SJSA1 (cell line): ENCODE data around the gene LYL1. TPM values are rescaled to one million over a fixed set of nuclear protein-coding genes. Genes with fewer than 3 reads are reported as not detected.

ENCODE experiments used
- DNase-seq, 2 experiments: peaks; one replicate each; pipeline ENCODE4 v3.0.0-alpha.2; 2015 to 2020; ENCODE audit warnings: low spot score in 2 of 2, low read depth in 1 of 2
- H3K27ac ChIP-seq: fragments of 250-450 bp; sonication (Bioruptor Pico); 2 replicates; pipeline ENCODE4 v1.5.1; 2020; ENCODE audit warnings: mild to moderate bottlenecking, moderate library complexity
- H3K27me3 ChIP-seq: fragments of 250-450 bp; sonication (Bioruptor Pico); replicated peaks from 2 replicates; pipeline ENCODE4 v1.5.1; 2020; ENCODE audit warnings: mild to moderate bottlenecking, moderate library complexity
- H3K36me3 ChIP-seq: fragments of 250-450 bp; sonication (Bioruptor Pico); 2 replicates; pipeline ENCODE4 v1.5.1; 2020; ENCODE audit warnings: mild to moderate bottlenecking
- H3K4me1 ChIP-seq: fragments of 250-450 bp; sonication (Bioruptor Pico); replicated peaks from 2 replicates; pipeline ENCODE4 v1.6.1; 2021; ENCODE audit warnings: mild to moderate bottlenecking
- H3K4me3 ChIP-seq: fragments of 250-450 bp; sonication (Bioruptor Pico); 2 replicates; pipeline ENCODE4 v1.5.1; 2020; ENCODE audit warnings: mild to moderate bottlenecking
- H3K9me3 ChIP-seq: fragments of 250-450 bp; sonication (Bioruptor Pico); replicated peaks from 2 replicates; pipeline ENCODE4 v1.5.1; 2020; ENCODE audit warnings: mild to moderate bottlenecking
- total RNA-seq: library from RNA; depleted of rRNA; stranded (reverse); fragments of >200 nt; shearing (Covaris generic); gene quantifications from 2 replicates; pipeline ENCODE4 v1.2.3, GENCODE V29; 2014

Gene LYL1
- total RNA-seq, 1 experiment from 2014 or later: not detected

DNA sequence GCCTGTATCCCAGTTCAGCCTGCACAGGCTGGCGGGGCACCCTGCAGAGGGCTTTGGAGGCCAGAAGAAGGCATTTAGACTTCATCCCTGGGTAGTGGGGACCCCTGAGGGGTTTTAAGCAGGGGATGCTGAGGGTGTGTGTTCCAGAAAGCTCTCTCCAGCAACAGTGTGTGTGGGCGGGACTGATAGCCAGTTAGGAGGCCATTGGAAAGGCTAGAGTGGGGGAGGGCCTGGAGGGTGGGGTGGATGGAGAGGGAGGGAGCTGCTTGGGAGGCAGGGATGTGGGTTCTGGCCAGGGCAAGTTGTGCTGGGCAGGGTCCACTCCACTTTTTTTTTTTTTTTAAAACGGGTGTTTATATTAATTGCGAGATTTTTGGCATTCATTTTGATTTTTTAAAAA is 28.3 kb downstream of the LYL1 start:
- H3K27me3 ChIP-seq: no peaks in the 10 kb centered on the region
- peaks cover 6% of the 10 kb centered on the region for H3K4me1 ChIP-seq
- no peak overlapping the region for H3K4me3 ChIP-seq
- no peaks in the 10 kb centered on the region for H3K9me3 ChIP-seq
- no peak overlapping the region for H3K27ac ChIP-seq
- no peak for DNase-seq
- peaks cover 29% of the 10 kb centered on the region for H3K36me3 ChIP-seq

DNA sequence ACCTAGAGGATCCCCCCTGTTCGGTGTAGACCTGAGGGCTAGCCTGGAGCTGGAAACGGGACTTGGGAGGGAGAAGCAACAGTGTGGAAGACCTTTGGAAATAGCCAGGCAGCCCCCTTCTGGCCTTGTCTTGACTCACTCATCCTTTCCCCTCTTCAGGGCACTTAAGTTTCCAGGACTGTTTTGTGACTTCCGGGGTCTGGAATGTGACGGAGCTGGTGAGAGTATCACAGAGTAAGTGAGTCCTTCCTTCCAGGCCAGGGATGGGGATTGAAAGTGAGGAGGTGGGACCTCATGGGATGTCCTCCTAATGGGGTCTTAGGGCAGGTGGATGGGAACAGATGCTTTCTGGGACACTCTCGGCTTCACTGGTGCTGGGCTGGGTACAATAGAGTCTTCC is 29.4 kb downstream of the LYL1 start:
- Histone ChIP-seq H3K9me3 (no peaks in the 10 kb centered on the region), H3K4me1 (no peaks in the 10 kb centered on the region)

DNA sequence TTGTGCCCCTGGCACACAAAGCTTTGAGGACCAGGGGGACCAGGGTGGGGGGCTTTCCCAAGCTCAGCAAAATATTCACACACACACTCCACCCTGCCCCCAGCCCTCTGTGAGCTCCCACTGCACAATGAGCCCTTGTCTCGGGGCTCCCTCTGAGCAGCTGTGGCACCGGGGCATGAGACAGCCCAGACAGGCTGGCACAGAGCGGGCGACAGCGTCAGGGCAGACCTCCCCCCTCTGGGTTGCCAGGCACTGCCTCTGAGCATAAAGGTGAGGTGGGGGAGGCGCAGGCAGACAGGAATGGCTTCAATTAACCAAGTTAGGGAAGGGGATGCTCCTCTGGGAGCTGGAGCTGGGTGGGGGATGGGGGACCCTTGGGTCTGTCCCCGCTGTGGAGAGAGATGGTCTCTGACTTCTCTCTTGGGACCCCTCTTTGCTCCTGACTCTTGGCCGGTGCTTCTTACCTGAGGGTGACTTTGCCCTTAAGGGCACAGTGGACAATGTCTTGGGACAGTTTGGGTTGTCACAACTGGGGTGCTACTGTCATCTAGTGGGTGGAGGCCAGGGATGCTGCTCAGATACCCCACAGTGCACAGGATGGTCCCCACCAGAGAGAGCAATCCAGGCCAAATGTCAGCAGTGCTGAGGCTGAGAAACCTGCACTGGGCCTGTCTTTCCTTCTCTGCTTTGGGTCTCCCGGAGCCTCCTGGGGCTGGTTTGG is 30.3 kb downstream of the LYL1 start:
- DNase-seq: no peak
- H3K4me3 ChIP-seq: no peak overlapping the region
- no peaks in the 10 kb centered on the region for H3K9me3 ChIP-seq
- H3K4me1 ChIP-seq: no peaks in the 10 kb centered on the region
- H3K36me3 ChIP-seq: peaks cover 14% of the 10 kb centered on the region
- H3K27me3 ChIP-seq: no peaks in the 10 kb centered on the region
- H3K27ac ChIP-seq: no peak overlapping the region

More for the DNA sequence above, 29.4 kb downstream of the LYL1 start:
- DNase-seq: no peak
- Histone ChIP-seq H3K36me3 (peaks cover 19% of the 10 kb centered on the region), H3K27me3 (no peaks in the 10 kb centered on the region), H3K4me3 (no peak overlapping the region), H3K27ac (no peak overlapping the region)

DNA sequence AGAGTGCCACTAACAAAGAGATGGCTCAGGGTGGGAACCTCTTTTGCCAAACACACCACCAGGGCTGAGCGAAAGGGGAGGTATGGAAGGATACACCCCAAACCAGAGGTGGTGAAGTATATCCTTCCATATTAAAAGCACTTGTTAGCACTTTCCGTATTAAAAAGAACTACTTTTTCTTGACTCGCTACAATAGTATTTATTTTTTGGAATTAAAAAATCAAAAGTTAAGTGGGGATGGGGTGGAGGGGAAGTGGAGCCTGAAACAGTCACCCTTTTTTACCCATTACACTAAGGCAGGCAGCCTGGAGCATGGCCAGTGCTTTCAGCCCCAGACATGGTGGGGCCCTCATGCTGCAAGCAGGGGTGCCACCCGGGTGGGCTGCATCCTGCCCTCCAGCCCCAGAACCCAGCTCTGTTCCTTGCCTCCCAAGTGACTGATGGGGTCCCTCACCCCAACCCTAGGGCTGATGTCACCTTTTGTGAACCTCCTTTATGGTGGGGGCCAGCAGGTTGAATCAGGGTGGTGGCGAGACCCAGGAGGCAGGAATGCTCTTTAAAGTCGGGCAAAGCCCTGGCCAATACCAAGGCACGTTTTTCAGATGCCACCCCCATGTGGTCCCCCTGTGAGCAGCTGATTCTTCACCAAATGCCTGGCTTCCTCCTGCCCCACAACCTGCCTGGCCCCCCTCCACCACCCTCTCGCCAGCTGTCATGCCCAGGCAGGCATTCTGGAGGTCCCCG is 31.0 kb downstream of the LYL1 start:
- H3K36me3 ChIP-seq: peaks cover 12% of the 10 kb centered on the region
- no peak overlapping the region for H3K27ac ChIP-seq
- no peaks in the 10 kb centered on the region for H3K9me3 ChIP-seq
- no peaks in the 10 kb centered on the region for H3K27me3 ChIP-seq
- no peaks in the 10 kb centered on the region for H3K4me1 ChIP-seq
- no peak overlapping the region for H3K4me3 ChIP-seq
- no peak for DNase-seq

DNA sequence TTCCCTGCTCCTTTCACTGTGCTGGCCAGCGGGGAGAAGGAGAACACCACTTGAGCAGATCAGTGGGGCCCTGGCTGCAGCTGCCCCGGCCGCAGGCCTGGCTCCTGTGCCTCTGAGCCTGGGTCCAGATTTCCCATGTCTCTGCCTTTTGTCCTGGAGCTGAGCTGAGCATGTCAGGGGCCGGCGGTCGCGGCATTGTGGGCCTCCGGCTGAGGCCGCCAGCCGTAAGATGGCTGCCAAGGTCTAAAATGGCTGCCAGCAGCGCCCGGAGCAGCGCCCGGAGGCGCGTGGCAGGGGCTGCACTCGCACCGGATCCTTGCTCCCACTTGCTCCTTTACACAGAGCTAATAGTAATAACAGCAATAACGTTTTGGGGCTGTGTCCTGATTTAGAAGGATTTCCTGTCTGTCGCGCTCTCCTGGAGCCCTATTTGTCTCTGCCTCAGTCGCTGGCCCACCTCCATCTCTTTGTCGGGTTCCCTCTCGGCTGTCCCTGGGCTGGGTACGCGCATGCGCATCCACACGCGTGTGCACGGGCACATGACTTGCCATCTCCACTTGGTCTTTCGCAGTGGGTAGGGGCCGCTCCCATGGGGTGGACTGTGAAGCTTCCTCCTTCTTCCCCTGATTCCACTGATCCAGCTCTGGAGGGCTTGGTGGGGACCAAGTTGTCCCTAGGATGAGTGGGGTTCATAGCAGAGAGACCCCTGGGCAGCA is 32.1 kb downstream of the LYL1 start:
- H3K27ac ChIP-seq: no peak overlapping the region
- no peaks in the 10 kb centered on the region for H3K9me3 ChIP-seq
- H3K4me3 ChIP-seq: no peak overlapping the region
- DNase-seq: no peak
- no peaks in the 10 kb centered on the region for H3K27me3 ChIP-seq
- no peaks in the 10 kb centered on the region for H3K4me1 ChIP-seq
- H3K36me3 ChIP-seq: peaks cover 5% of the 10 kb centered on the region

DNA sequence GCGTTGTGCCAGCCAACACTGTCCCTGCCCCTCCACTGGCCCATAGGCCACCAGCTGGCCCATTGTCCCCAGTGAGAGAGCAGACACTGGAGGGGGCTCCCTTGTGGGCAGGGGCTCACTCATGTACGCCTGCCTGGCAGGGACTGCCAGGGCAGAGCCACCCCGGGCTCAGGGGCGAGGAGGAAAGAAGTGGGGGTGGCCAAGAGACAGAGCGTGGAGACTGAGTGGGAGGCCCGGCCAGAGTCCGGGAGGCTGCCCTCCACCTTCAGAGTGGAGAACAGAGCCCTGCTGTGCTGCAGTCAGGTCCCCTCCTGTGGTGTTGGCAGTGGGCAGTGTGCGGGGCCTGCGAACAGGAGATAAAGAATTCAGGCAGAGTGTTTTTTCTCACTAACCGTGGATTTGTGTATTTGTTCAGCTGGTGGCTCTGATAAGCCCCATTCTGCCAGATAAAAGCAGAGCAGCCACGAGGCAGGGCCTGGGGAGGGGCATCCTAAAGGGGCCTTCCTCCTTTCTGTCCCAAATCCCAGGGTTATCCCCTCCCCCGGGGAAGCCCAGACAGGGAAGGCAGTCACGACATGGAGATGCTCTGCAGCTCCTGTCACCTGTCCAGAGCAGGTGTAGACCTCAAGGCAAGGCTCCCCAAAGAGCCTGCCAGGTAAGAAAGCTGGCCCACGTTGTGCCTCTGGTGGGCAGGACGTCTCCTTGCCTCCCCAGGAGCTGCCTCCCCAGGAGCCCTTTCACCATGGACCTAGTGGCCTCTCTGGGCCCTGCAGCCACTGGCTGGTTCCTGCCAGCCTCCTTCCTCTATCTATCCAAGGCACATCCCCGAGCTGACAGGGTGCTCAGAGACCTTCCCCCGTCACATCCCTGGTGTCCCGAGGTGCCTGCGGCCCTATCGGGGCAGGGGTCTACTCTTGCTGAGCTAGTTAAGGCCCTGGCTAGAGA is 33.0 kb downstream of the LYL1 start:
- Histone ChIP-seq H3K36me3 (peaks cover 5% of the 10 kb centered on the region; the same call in 1 of the 2 replicates), H3K27ac (no peak overlapping the region), H3K27me3 (no peaks in the 10 kb centered on the region), H3K9me3 (no peaks in the 10 kb centered on the region), H3K4me3 (no peak overlapping the region), H3K4me1 (no peaks in the 10 kb centered on the region)
- no peak for DNase-seq

DNA sequence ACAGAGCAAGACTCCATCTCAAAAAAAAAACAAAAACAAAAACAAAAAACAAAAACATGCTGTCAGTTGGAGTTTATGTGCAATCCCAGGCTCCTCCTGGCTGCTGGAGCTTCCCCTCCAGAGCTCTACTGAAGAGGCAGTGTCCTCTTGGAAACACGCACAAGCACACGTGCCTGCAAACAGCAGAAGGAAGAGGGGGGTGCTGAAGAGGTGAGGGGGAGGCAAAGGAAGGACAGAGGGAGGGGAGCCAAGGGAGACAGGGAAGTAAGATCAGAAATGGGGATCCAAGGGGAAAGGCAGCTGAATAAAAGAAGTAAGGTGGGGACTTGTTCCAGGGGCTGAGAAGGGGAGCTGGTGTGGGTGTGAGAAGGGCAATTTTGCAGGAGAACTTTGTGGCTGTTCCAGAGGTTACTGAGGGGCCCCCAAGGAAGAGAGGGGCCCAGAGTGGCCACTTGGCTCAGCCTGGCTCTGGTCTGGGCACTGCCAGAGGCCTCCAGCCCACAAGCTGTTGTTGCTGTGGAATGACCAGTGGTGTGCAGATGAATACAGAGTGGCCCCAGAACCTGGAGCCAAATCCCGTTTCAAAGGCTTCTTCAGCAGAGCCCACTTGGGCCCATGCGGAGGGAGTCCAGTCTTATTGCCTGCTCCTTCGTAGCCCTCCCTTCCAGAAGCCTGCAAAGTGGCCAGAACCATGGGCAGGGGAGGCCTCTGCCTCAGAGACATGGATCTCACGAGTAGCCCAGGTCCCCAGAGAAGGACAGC is 34.4 kb downstream of the LYL1 start:
- Histone ChIP-seq H3K9me3 (no peaks in the 10 kb centered on the region), H3K36me3 (no peaks in the 10 kb centered on the region; the same call in 1 of the 2 replicates), H3K4me3 (no peak overlapping the region), H3K27me3 (no peaks in the 10 kb centered on the region), H3K4me1 (no peaks in the 10 kb centered on the region), H3K27ac (no peak overlapping the region)
- DNase-seq: no peak

DNA sequence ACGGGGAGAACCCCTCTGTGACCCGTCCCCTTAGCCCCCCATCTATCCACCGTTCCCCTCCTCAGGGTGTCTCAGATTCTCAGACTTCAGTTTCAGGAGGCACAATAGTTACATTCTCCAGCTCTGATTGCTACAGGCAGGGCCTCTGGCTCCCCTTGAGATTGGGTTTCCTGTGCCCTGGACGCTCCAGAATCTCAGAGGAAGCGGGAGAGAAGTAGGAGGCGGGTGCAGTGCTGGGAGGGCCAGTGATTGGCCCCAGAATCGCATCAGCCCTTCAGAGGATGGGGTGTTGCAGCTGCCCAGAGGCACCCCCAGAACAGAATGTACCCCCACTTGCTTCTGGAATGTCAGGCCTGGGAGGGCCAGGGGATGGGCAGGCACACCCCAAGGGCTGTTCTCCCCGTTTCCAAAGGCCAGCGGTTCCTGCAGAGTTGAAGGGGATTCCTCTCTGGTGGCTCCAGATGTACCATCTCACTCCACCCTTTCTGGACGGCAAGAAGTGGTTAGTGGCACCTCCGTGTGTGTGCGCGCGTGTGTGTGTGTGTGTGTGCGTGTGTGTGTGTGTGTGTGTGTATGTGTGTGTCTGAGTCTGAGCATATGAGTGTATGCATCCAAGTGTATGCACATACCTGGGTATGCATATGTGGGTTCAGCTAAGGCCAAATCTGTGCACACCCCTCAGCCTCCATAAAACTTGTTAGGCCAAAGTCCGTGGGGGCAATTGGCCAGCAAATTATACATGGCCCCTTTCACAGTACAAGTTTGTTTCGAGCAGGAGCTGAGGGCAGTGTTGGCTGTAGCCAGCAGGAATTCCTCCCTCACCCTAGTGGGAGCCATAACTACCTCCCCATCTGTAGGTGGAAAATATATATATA is 35.5 kb downstream of the LYL1 start:
- Histone ChIP-seq H3K4me1 (no peaks in the 10 kb centered on the region), H3K4me3 (no peak overlapping the region), H3K27ac (no peak overlapping the region), H3K36me3 (peaks cover 3% of the 10 kb centered on the region; the same call in 1 of the 2 replicates), H3K27me3 (no peaks in the 10 kb centered on the region), H3K9me3 (no peaks in the 10 kb centered on the region)
- no peak for DNase-seq

DNA sequence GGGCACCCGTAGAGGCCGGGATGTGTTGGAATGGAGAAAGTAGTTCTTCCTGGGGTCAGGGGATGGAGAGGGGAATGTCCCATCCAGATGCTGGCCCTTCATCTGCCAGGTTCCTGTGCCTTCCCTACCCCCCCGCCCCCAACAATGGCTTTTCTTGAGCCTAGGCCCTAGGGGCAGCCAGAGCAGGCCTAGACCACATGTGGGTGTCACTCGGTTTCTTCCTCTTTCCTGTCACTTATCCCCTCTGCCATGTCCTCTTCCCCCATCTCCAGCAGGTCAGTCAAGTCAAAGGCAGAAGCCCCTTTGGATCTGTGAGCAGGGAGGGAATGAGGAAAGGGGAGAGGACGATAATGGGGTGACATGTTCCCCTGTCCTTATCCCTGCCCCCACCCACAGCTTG is 36.4 kb downstream of the LYL1 start:
- H3K27ac ChIP-seq: no peak overlapping the region
- H3K36me3 ChIP-seq: peaks cover 6% of the 10 kb centered on the region; the same call in 1 of the 2 replicates
- DNase-seq: no peak
- peaks cover 5% of the 10 kb centered on the region for H3K4me1 ChIP-seq
- no peaks in the 10 kb centered on the region for H3K9me3 ChIP-seq
- no peak overlapping the region for H3K4me3 ChIP-seq
- no peaks in the 10 kb centered on the region for H3K27me3 ChIP-seq

DNA sequence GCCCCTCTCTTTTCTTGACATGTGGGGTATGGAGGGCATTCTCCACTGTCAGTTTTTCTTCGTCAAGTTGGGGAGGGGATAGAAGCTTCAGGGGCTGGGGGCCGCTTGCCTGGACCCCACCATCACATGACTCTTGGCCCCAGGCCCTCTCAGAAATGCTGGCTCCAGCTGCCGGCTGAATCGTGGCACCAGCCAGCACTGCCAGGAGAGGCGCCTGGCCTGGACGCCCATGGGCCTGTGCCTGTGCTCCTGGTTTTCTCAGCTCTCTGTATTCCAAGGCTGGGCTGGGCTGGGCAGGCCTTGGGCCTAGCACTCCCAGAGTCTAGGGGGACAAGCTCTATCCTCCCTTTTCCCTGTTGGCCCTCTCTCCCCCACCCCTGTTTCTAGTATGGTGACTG is 38.6 kb downstream of the LYL1 start:
- Histone ChIP-seq H3K36me3 (peaks cover 6% of the 10 kb centered on the region; the same call in 1 of the 2 replicates), H3K4me1 (peaks cover 26% of the 10 kb centered on the region), H3K27ac (no peak overlapping the region), H3K4me3 (no peak overlapping the region), H3K27me3 (no peaks in the 10 kb centered on the region), H3K9me3 (no peaks in the 10 kb centered on the region)
- no peak for DNase-seq

DNA sequence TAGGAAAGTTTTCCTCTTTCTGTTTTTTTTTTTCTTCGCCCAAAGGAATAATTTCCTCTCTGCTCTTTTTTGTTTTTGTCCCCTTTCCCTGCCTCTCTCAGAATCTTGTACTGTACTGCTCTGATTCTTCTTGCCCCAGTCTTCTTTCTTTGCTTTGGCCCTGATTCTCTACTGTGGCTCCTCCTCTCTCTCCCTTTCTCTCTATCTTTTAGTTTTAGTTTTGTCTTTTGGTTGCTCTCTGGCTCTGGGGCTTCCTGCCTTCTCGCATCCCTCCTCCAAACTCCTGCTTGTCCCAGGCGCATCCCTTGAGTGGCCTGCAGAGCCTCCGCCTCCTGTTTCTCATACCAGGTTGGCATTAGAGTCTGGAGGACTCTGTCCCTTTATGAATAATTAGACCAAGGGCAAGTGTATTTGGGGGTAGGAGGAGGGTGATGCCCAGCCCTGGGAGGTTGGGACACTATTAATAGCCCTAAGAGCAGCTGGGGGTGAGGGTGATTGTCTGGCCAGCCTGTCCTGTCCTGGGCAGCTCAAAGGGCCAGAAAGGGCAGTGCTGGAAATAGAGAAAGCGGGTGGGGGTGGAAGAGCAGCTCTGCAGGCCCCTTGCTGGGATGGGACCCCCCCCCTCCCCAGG is 39.1 kb downstream of the LYL1 start:
- Histone ChIP-seq H3K36me3 (peaks cover 6% of the 10 kb centered on the region; the same call in 1 of the 2 replicates), H3K27ac (no peak overlapping the region), H3K27me3 (no peaks in the 10 kb centered on the region), H3K9me3 (no peaks in the 10 kb centered on the region), H3K4me3 (no peak overlapping the region), H3K4me1 (peaks cover 28% of the 10 kb centered on the region)
- no peak for DNase-seq
